HUDEP-2 (cell line): ENCODE measurements around the gene GNGT2.
A peak's percentile ranks its signal among the peaks of the same experiment; 100 is the strongest.

Source experiments
- DNase-seq, 76 experiments: peaks; one replicate each; lab custom pipeline; 2025; ENCODE audit not compliant: unreplicated experiment in 76 of 76; lab: John Stamatoyannopoulos, UW

Gene GNGT2

GRCh38 chr17:49210158-49211029, at the start of gene GNGT2, which contains the start of gene ABI3:
Gene GNGT2 (minus strand): TSS chr17:49210574. CDS start chr17:49207422, 3,152 bp downstream.
Gene ABI3 (plus strand): TSS chr17:49210707. CDS start chr17:49210725, 18 bp downstream.
- no peak for DNase-seq

- DNase-seq = no peak
These were observed 49.3 kb upstream of the GNGT2 start for GRCh38 chr17:49259663-49260010.

DNA sequence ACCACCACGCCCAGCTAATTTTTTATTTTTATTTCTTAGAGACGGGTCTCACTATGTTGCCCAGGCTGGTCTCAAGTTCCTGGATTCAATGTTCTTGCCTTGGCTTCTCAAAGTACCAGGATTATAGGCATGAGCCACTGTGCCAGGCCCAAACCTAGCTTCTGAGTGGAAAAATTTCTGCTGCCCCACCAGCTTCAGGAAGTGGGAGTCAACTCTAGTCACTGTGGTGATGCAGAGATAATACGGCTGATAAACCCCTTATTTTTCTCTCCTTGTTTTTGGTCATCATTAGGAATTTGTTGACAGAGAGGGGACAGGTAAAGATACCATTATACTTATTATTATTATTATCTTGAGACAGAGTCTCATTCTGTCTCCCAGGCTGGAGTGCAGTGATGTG, 48.0 kb upstream of the GNGT2 start:
- DNase-seq = peak in 1 of 76 experiments; percentile 9

GRCh38 chr17:49255125-49255524, 44.8 kb upstream of the GNGT2 start:
- no peak for DNase-seq

GRCh38 chr17:49254066-49254465, 43.7 kb upstream of the GNGT2 start:
- DNase-seq = no peak

GRCh38 chr17:49252148-49252695, 41.8 kb upstream of the GNGT2 start:
- peak in 31 of 76 experiments; percentile 7 to 60 (median 32) for DNase-seq

- no peak for DNase-seq
These were observed 39.6 kb upstream of the GNGT2 start for GRCh38 chr17:49249890-49250522.

- peak in 75 of 76 experiments; percentile 83 to 99 (median 95) for DNase-seq
These were observed 39.0 kb upstream of the GNGT2 start for GRCh38 chr17:49249292-49249794.

DNA sequence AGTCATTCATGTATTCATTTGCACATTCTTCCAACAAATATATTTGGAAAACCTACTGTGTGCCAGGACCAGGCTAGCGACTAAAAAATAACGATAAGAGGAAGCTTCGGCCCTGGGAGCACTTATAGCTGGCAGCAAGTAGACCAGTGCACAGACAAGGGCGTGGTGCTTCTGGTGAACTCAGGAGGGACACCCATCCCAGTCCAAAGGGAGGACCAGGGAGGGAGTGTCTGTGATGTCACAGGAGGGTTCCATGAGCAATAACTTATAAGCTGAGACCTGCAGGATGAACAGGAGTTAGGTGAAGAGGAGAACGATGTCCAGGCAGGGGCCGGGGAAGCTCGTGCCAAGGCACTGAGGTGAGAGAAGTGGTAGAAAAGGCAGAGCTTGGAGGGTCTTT, 37.6 kb upstream of the GNGT2 start:
- DNase-seq = peak in 70 of 76 experiments; percentile 15 to 80 (median 60)

GRCh38 chr17:49244839-49245238, 34.5 kb upstream of the GNGT2 start:
- no peak for DNase-seq

DNA sequence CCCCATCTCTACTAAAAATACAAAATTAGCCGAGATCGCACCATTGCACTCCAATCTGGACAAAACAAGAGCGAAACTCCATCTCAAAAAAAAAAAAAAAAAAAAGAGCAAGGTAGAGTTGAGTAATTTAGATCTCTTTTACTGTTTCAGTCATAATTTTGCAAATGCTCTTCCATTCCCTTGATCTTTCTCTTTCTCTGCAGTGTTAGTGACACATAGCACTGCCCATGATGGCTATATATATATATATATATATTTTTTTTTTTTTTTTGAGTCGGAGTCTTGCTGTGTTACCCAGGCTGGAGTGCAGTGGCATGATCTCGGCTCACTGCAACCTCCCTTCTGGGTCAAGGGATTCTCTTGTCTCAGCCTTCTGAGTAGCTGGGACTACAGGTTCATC, 32.4 kb upstream of the GNGT2 start:
- DNase-seq = no peak

GRCh38 chr17:49241692-49242397, 31.5 kb upstream of the GNGT2 start:
- DNase-seq = peak in 71 of 76 experiments; percentile 10 to 92 (median 69)

- DNase-seq = no peak
These were observed 30.7 kb upstream of the GNGT2 start for GRCh38 chr17:49241040-49241439.

- DNase-seq = peak in 1 of 76 experiments; percentile 7
These were observed 30.2 kb upstream of the GNGT2 start for GRCh38 chr17:49240619-49241018.

DNA sequence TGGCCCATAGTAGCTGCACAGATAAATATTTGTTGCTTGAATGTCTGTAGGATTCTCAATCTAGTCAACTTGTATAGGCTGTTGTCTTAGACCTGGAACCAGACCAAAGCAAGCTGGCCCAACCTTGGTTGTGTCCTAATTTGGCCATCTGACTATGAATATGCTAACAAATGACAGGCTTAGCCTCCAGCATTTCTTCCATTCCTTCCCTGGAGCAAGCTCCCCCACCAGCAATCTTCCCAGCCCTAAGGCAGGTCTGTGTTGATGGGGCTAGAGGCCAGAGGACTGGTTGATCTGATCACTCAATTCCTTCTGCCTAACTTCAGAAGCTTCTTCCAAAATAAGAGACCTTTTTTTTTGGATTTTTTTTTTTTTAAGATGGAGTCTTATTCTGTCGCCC, 29.6 kb upstream of the GNGT2 start:
- no peak for DNase-seq

GRCh38 chr17:49235896-49236295, 25.5 kb upstream of the GNGT2 start:
- no peak for DNase-seq

DNA sequence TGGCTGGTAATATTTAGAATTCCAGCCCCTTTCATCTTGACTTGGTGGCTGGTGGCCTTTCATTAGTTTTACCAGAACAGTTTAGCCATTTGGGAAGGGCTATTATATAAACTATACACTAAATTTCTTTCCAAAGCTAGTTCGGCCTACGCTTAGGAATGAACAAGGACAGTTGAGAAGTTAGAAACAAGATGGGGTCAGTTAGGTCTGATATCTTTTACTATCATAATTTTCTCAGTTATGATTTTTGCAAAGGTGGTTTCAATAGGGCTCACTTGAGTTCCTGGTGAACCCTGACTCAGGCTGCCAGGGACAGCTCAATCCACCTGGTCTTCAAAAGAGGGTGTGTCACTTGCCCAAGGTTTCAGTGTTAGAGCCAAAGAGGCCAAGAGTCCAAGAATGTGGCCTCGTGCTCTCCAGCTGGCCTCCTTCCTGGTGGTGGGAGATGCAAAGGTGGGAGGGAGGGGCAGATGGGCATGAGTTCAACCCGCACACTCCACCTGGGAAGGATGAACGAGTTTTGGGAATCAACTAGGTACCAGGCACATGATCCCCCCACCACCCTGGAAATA, 24.2 kb upstream of the GNGT2 start:
- no peak for DNase-seq

DNA sequence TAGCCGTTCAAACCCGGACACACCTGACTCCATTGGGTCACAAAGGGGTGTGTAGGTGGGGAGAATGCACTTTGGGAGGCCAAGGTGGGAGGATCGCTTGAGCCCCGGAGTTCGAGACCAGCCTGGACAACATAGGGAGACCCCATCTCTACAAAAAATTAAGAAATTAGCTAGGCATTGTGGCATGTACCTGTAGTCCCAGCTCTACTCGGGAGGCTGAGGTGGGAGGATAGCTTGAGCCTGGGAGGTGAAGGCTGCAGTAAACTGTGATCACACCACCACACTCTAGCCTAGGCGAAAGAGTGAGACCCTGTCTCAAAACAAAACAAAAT, 21.2 kb upstream of the GNGT2 start:
- DNase-seq = no peak

- DNase-seq = peak in 72 of 76 experiments; percentile 37 to 90 (median 76)
These were observed 20.5 kb upstream of the GNGT2 start, which contains the start of gene PHOSPHO1 for GRCh38 chr17:49230636-49231562. Gene PHOSPHO1 (minus strand): TSS chr17:49230787. CDS start chr17:49226691, 4,096 bp downstream.
